Measurements from ENCODE around the gene CALCB. TPM values are rescaled to one million over a fixed set of nuclear protein-coding genes. Genes with fewer than 3 reads are reported as not detected.
"Not testable (repeated sequence)": the region's sequence is repeated elsewhere in the genome, so short reads cannot be mapped to it uniquely, and the experiment has no call there.

The CALCB gene
- total RNA-seq, result 0.42 TPM
- 0.08 TPM for polyA plus RNA-seq

GRCh38 chr11:15073361-15074205, at the start of gene CALCB:
TSS of gene CALCB (plus strand) at chr11:15073593. CDS start at chr11:15074719, 1,126 bp downstream.
- WGBS, result 2% methylated on average over 60 of the region's 60 CpGs
- no peaks in the 10 kb centered on the region for H3K4me1 ChIP-seq (ENCODE audit: insufficient read depth)
- H3K36me3 ChIP-seq (ENCODE audit: insufficient read depth), result no peaks in the 10 kb centered on the region
- H3K27ac ChIP-seq (ENCODE audit: low read depth), result no peak within 1 kb of the TSS
- H3K4me3 ChIP-seq (ENCODE audit: low read depth, low read length), result peak within 1 kb of the TSS; percentile 6
- no peak for DNase-seq (ENCODE audit: extremely low spot score)

- Histone ChIP-seq H3K4me3 (ENCODE audit: low read depth, low read length) (no peak overlapping the region), H3K4me1 (ENCODE audit: insufficient read depth) (no peaks in the 10 kb centered on the region), H3K27ac (ENCODE audit: low read depth) (no peak overlapping the region), H3K36me3 (ENCODE audit: insufficient read depth) (no peaks in the 10 kb centered on the region)
- WGBS, result 55% methylated on average over 3 of the region's 3 CpGs
- DNase-seq (ENCODE audit: extremely low spot score), result no peak
Observed at GRCh38 chr11:15027011-15027410, 46.4 kb upstream of the CALCB start.

- Histone ChIP-seq H3K4me1 (ENCODE audit: insufficient read depth) (no peaks in the 10 kb centered on the region), H3K36me3 (ENCODE audit: insufficient read depth) (no peaks in the 10 kb centered on the region), H3K4me3 (ENCODE audit: low read depth, low read length) (no peak overlapping the region), H3K27ac (ENCODE audit: low read depth) (no peak overlapping the region)
- DNase-seq (ENCODE audit: extremely low spot score), result no peak
- WGBS, result 48% methylated on average over 2 of the region's 2 CpGs
Observed at GRCh38 chr11:15027956-15028355, 45.4 kb upstream of the CALCB start.

GRCh38 chr11:15028379-15028778, 45.0 kb upstream of the CALCB start:
- H3K36me3 ChIP-seq (ENCODE audit: insufficient read depth), result no peaks in the 10 kb centered on the region
- DNase-seq (ENCODE audit: extremely low spot score), result no peak
- no peaks in the 10 kb centered on the region for H3K4me1 ChIP-seq (ENCODE audit: insufficient read depth)
- H3K4me3 ChIP-seq (ENCODE audit: low read depth, low read length), result no peak overlapping the region
- H3K27ac ChIP-seq (ENCODE audit: low read depth), result no peak overlapping the region

GRCh38 chr11:15031945-15032344, 41.4 kb upstream of the CALCB start:
- 76% methylated on average over 4 of the region's 4 CpGs for WGBS
- not testable (repeated sequence) for H3K4me1 ChIP-seq (ENCODE audit: insufficient read depth)

GRCh38 chr11:15034687-15035267, 38.6 kb upstream of the CALCB start:
- Histone ChIP-seq H3K27ac (ENCODE audit: low read depth) (no peak overlapping the region), H3K4me1 (ENCODE audit: insufficient read depth) (no peaks in the 10 kb centered on the region), H3K36me3 (ENCODE audit: insufficient read depth) (no peaks in the 10 kb centered on the region), H3K4me3 (ENCODE audit: low read depth, low read length) (no peak overlapping the region)
- 82% methylated on average over 5 of the region's 5 CpGs for WGBS
- DNase-seq (ENCODE audit: extremely low spot score), result no peak

More at GRCh38 chr11:15031945-15032344, 41.4 kb upstream of the CALCB start:
- H3K4me3 ChIP-seq (ENCODE audit: low read depth, low read length); H3K27ac ChIP-seq (ENCODE audit: low read depth); H3K36me3 ChIP-seq (ENCODE audit: insufficient read depth); DNase-seq (ENCODE audit: extremely low spot score): not testable (repeated sequence)

GRCh38 chr11:15035283-15035682, 38.1 kb upstream of the CALCB start:
- DNase-seq (ENCODE audit: extremely low spot score), result no peak
- Histone ChIP-seq H3K4me1 (ENCODE audit: insufficient read depth) (no peaks in the 10 kb centered on the region), H3K27ac (ENCODE audit: low read depth) (no peak overlapping the region), H3K36me3 (ENCODE audit: insufficient read depth) (no peaks in the 10 kb centered on the region), H3K4me3 (ENCODE audit: low read depth, low read length) (no peak overlapping the region)
- 47% methylated on average over 12 of the region's 12 CpGs for WGBS

- no peak for DNase-seq (ENCODE audit: extremely low spot score)
- Histone ChIP-seq H3K4me3 (ENCODE audit: low read depth, low read length) (no peak overlapping the region), H3K4me1 (ENCODE audit: insufficient read depth) (no peaks in the 10 kb centered on the region), H3K36me3 (ENCODE audit: insufficient read depth) (no peaks in the 10 kb centered on the region), H3K27ac (ENCODE audit: low read depth) (no peak overlapping the region)
- 81% methylated on average over 2 of the region's 2 CpGs for WGBS
Observed at GRCh38 chr11:15038963-15039362, 34.4 kb upstream of the CALCB start.

- H3K4me1 ChIP-seq (ENCODE audit: insufficient read depth), result no peaks in the 10 kb centered on the region
- H3K27ac ChIP-seq (ENCODE audit: low read depth), result no peak overlapping the region
- DNase-seq (ENCODE audit: extremely low spot score), result no peak
- H3K36me3 ChIP-seq (ENCODE audit: insufficient read depth), result no peaks in the 10 kb centered on the region
- H3K4me3 ChIP-seq (ENCODE audit: low read depth, low read length), result no peak overlapping the region
Observed at GRCh38 chr11:15045209-15045608, 28.2 kb upstream of the CALCB start.

- Histone ChIP-seq H3K4me1 (ENCODE audit: insufficient read depth) (no peaks in the 10 kb centered on the region), H3K27ac (ENCODE audit: low read depth) (no peak overlapping the region), H3K36me3 (ENCODE audit: insufficient read depth) (no peaks in the 10 kb centered on the region), H3K4me3 (ENCODE audit: low read depth, low read length) (no peak overlapping the region)
- no peak for DNase-seq (ENCODE audit: extremely low spot score)
- WGBS, result 75% methylated on average over 2 of the region's 2 CpGs
Observed at GRCh38 chr11:15045891-15046290, 27.5 kb upstream of the CALCB start.

- 89% methylated on average over 3 of the region's 3 CpGs for WGBS
- H3K4me3 ChIP-seq (ENCODE audit: low read depth, low read length); H3K4me1 ChIP-seq (ENCODE audit: insufficient read depth); DNase-seq (ENCODE audit: extremely low spot score); H3K27ac ChIP-seq (ENCODE audit: low read depth); H3K36me3 ChIP-seq (ENCODE audit: insufficient read depth): not testable (repeated sequence)
Observed at GRCh38 chr11:15046673-15047072, 26.7 kb upstream of the CALCB start.

- no peak for DNase-seq (ENCODE audit: extremely low spot score)
- Histone ChIP-seq H3K4me3 (ENCODE audit: low read depth, low read length) (no peak overlapping the region), H3K27ac (ENCODE audit: low read depth) (no peak overlapping the region), H3K36me3 (ENCODE audit: insufficient read depth) (no peaks in the 10 kb centered on the region), H3K4me1 (ENCODE audit: insufficient read depth) (no peaks in the 10 kb centered on the region)
Observed at GRCh38 chr11:15048616-15049015, 24.8 kb upstream of the CALCB start.

GRCh38 chr11:15053191-15053685, 20.2 kb upstream of the CALCB start:
- no peak overlapping the region for H3K27ac ChIP-seq (ENCODE audit: low read depth)
- no peaks in the 10 kb centered on the region for H3K4me1 ChIP-seq (ENCODE audit: insufficient read depth)
- WGBS, result 81% methylated on average over 1 of the region's 1 CpG
- H3K36me3 ChIP-seq (ENCODE audit: insufficient read depth), result no peaks in the 10 kb centered on the region
- H3K4me3 ChIP-seq (ENCODE audit: low read depth, low read length), result no peak overlapping the region
- DNase-seq (ENCODE audit: extremely low spot score), result no peak

- Histone ChIP-seq H3K4me1 (ENCODE audit: insufficient read depth) (no peaks in the 10 kb centered on the region), H3K27ac (ENCODE audit: low read depth) (no peak overlapping the region), H3K4me3 (ENCODE audit: low read depth, low read length) (no peak overlapping the region), H3K36me3 (ENCODE audit: insufficient read depth) (no peaks in the 10 kb centered on the region)
- DNase-seq (ENCODE audit: extremely low spot score), result no peak
- 75% methylated on average over 3 of the region's 3 CpGs for WGBS
Observed at GRCh38 chr11:15055620-15056356, 17.6 kb upstream of the CALCB start.
